Aorta (tissue), 5 donors: ENCODE results near the gene SRR. TPM values are rescaled to one million over a fixed set of nuclear protein-coding genes. Genes with fewer than 3 reads are reported as not detected.
A peak's percentile ranks its signal among the peaks of the same experiment; 100 is the strongest.
"Not testable (repeated sequence)": the region's sequence is repeated elsewhere in the genome, so short reads cannot be mapped to it uniquely, and the experiment has no call there.

Experiments
- ATAC-seq: fragments of 200-7000 bp; cut with Tn5 transposase; one replicate; pipeline ENCODE4 v1.9.1; 2022; ENCODE audit warnings: moderate library complexity; ENCODE audit not compliant: low FRiP score
- DNase-seq, 2 donors: peaks; one replicate each; pipeline ENCODE4 v3.0.0-alpha.2; 2020
- H3K27ac ChIP-seq, 2 donors: one replicate each; pipeline ENCODE4 v1.5.1; 2013; ENCODE audit warnings: low read length in 2 of 2, mild to moderate bottlenecking in 2 of 2, moderate library complexity in 2 of 2, control low read depth in 1 of 2, inconsistent platforms in 1 of 2, low read depth in 1 of 2
- H3K27me3 ChIP-seq, 2 donors: one replicate each; pipeline ENCODE4 v1.6.1; 2013; ENCODE audit warnings: control low read depth in 1 of 2, low read length in 1 of 2, mild to moderate bottlenecking in 1 of 2, moderate library complexity in 1 of 2; ENCODE audit not compliant: insufficient read depth in 2 of 2, control insufficient read depth in 1 of 2
- H3K36me3 ChIP-seq, 2 donors: one replicate each; pipeline ENCODE4 v1.6.1; 2013; ENCODE audit warnings: control low read depth in 1 of 2, low read length in 1 of 2, mild to moderate bottlenecking in 1 of 2; ENCODE audit not compliant: insufficient read depth in 2 of 2, control insufficient read depth in 1 of 2
- H3K4me1 ChIP-seq, 2 donors: one replicate each; pipeline ENCODE4 v1.6.1; 2013; ENCODE audit warnings: low read length in 2 of 2, control low read depth in 1 of 2, mild to moderate bottlenecking in 1 of 2, moderate library complexity in 1 of 2; ENCODE audit not compliant: insufficient read depth in 2 of 2, control insufficient read depth in 1 of 2
- H3K4me3 ChIP-seq, 2 donors: one replicate each; pipeline ENCODE4 v1.5.1; 2013; ENCODE audit warnings: low read length in 2 of 2, control low read depth in 1 of 2, mild to moderate bottlenecking in 1 of 2
- H3K9me3 ChIP-seq: one replicate; pipeline ENCODE4 v1.6.1; 2013; ENCODE audit warnings: mild to moderate bottlenecking, low read length; ENCODE audit not compliant: control insufficient read depth
- WGBS, 2 donors: extraction: QIAGEN DNeasy Blood & Tissue Kit; methylation state at CpG; one replicate each; pipeline ENCODE4 v1.1.7; 2013; 5-methylcytosine and 5-hydroxymethylcytosine counted together
- intact Hi-C, 2 donors: fragments of 100-400 bp; cut with DNase I; formaldehyde crosslinking; loops; one replicate each; pipeline versions ENCODE4 v1.14.2 to v1.15.0; 2022
- long read RNA-seq, 2 donors: library from polyadenylated mRNA; unstranded; transcript quantifications; one replicate each; pipeline ENCODE4 v2.0.0, GENCODE V29; 2020 to 2021
- polyA plus RNA-seq, 2 donors: library from polyadenylated mRNA; stranded (reverse); fragments of 200-250 nt; gene quantifications; one replicate each; pipeline ENCODE4 v1.2.3, GENCODE V29; 2013
- total RNA-seq, 2 donors: library from RNA; stranded (reverse); fragmentation: NEBNext Ultra II Directional; extraction: Animal tissue kit (Norgen Biotek cat#: 25700); gene quantifications; one replicate each; pipeline ENCODE4 v1.2.1, GENCODE V29; 2021
- donor health status: healthy with polysubstance abuse.
- donor health status: Bipolar disorder and iron deficiency.
- donor health status: DM: no; HTN: no; CAD: no.
- donor health status: DM: no; HTN: no; CAD: no.
- donor health status: DM: yes; HTN: yes; CAD: no.

The SRR gene, protein sequence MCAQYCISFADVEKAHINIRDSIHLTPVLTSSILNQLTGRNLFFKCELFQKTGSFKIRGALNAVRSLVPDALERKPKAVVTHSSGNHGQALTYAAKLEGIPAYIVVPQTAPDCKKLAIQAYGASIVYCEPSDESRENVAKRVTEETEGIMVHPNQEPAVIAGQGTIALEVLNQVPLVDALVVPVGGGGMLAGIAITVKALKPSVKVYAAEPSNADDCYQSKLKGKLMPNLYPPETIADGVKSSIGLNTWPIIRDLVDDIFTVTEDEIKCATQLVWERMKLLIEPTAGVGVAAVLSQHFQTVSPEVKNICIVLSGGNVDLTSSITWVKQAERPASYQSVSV
- total RNA-seq (1 to 10 TPM; 7.4 to 9.5 TPM), polyA plus RNA-seq (1 to 10 TPM; 4.5 to 5.6 TPM)
- long read RNA-seq, donor 1, transcript SRR-201 (8 exons, 2,728 nt), result major isoform, 29 of 33 reads
- long read RNA-seq, donor 1, partial matches to known transcripts, result 1 of 33 reads
- long read RNA-seq, donor 1, other reads (novel, unspliced or antisense), result 3 of 33 reads
- long read RNA-seq, donor 2, partial matches to known transcripts, result 0 of 4 reads
- long read RNA-seq, donor 2, other reads (novel, unspliced or antisense), result 0 of 4 reads

GRCh38 chr17:2303204-2304188 lies at the start of gene SRR, which contains the start of gene SMG6:
TSS of gene SRR (plus strand) at chr17:2303950. CDS start at chr17:2315561, 11,611 bp downstream.
TSS of gene SMG6 (minus strand) at chr17:2303785. CDS start at chr17:2303720, 65 bp downstream.
- peak; percentile 97 for ATAC-seq
- DNase-seq, result peak; percentile 95 to 97
- 0% methylated on average over 62 to 108 of the region's 108 CpGs for WGBS, 2 donors
- H3K36me3 ChIP-seq, result no peaks in the 10 kb centered on the region
- H3K4me1 ChIP-seq, result no peaks in the 10 kb centered on the region
- H3K4me3 ChIP-seq, result peak within 1 kb of the TSS; percentile 79
- H3K9me3 ChIP-seq, result no peaks in the 10 kb centered on the region
- H3K27ac ChIP-seq, result peak within 1 kb of the TSS in 1 of 2 donors; percentile 76
- intact Hi-C loops, result no loop called here
- no peaks in the 10 kb centered on the region for H3K27me3 ChIP-seq

DNA sequence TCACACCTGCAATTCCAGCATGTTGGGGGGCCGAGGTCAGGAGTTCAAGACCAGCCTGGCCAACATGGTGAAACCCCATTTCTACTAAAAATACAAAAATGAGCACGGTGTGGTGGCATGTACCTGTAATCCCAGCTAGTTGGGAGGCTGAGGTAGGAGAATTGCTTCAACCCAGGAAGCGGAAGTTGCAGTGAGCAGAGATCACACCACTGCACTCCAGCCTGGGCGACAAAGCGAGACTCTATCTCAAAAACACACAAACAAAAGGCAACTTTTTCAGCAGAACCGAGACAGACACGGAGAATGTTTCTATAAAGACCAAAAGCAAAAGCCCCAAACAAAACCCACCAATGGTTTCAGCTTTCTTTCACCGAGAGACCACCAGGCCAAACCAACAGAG lies 44.9 kb upstream of the SRR start:
- intact Hi-C loops, H3K27ac ChIP-seq: not testable (repeated sequence)

GRCh38 chr17:2259769-2260536 lies 43.8 kb upstream of the SRR start:
- no peaks in the 10 kb centered on the region for H3K27me3 ChIP-seq
- peaks cover 6 to 8% of the 10 kb centered on the region in 2 donors for H3K4me1 ChIP-seq
- intact Hi-C loops, result no loop called here
- ATAC-seq (no peak), DNase-seq (no peak)
- H3K9me3 ChIP-seq, result no peaks in the 10 kb centered on the region
- 87 to 90% methylated on average over 8 of the region's 8 CpGs for WGBS, 2 donors
- H3K4me3 ChIP-seq, result no peak overlapping the region
- no peaks in the 10 kb centered on the region for H3K36me3 ChIP-seq
- no peak overlapping the region for H3K27ac ChIP-seq

More for the DNA sequence above, 44.9 kb upstream of the SRR start:
- H3K9me3 ChIP-seq, H3K27me3 ChIP-seq, H3K4me1 ChIP-seq, H3K4me3 ChIP-seq, H3K36me3 ChIP-seq, DNase-seq, ATAC-seq: not testable (repeated sequence)
- WGBS, 2 donors, result 95 to 96% methylated on average over 8 of the region's 8 CpGs

- peaks cover 6 to 8% of the 10 kb centered on the region in 2 donors for H3K4me1 ChIP-seq
- intact Hi-C loops, result no loop called here
- H3K27me3 ChIP-seq, result no peaks in the 10 kb centered on the region
- H3K4me3 ChIP-seq, result no peak overlapping the region
- no peaks in the 10 kb centered on the region for H3K9me3 ChIP-seq
- ATAC-seq, result peak; percentile 45
- peak overlapping the region in 1 of 2 donors; percentile 64 for H3K27ac ChIP-seq
- no peaks in the 10 kb centered on the region for H3K36me3 ChIP-seq
- no peak for DNase-seq
- 4 to 8% methylated on average over 2 of the region's 2 CpGs for WGBS, 2 donors
Measured at GRCh38 chr17:2262135-2262587, 41.6 kb upstream of the SRR start.

DNA sequence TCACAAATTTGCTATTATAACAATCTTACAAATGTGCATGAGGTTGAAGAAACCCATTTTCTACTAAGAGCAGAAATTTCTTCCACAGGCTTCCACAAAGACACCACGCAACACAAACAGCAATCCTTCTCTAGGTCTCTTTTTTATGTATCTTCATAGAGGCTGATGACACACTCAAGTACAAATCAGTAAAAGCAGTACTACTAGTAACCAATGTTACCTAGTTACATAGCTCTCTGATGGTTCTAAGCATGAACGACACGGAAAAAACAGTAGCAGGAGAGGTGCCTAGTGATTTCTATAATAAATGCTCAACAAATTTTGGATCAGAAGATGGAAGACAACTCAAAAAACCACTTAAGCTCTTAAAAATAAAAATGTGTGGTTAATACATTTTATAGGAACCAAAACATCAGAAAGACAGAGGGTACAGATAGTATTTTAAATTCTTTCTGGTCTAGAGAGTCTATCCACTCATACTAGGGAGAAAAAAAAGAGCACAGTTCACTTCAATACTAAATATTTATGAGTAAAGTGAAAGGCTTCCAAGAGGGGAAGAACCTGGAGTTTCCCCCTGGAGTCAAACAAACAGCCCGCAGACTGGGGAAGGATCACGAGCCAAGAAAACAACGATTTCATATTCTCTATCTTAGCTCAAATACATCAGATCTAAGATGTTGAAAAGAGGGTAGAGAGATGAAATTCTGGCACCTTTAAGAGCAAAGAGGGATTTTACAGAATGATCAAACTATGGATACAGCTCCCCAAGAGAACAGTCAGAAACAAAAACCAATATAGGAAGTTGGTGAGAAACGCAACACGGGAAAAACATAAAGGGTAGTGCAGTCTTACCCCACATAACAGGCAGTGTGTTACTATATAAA lies 40.3 kb upstream of the SRR start:
- Histone ChIP-seq H3K36me3 (no peaks in the 10 kb centered on the region), H3K27ac (peak overlapping the region; percentile 19 to 36), H3K4me3 (no peak overlapping the region), H3K27me3 (no peaks in the 10 kb centered on the region), H3K4me1 (peaks cover 6 to 8% of the 10 kb centered on the region in 2 donors), H3K9me3 (no peaks in the 10 kb centered on the region)
- ATAC-seq (no peak), DNase-seq (no peak)
- intact Hi-C loops, result no loop called here
- 30 to 34% methylated on average over 8 of the region's 8 CpGs for WGBS, 2 donors

- 40 to 44% methylated on average over 10 of the region's 10 CpGs for WGBS, 2 donors
- Histone ChIP-seq H3K27ac (peak overlapping the region in 1 of 2 donors; percentile 19), H3K9me3 (no peaks in the 10 kb centered on the region), H3K36me3 (no peaks in the 10 kb centered on the region), H3K4me3 (no peak overlapping the region), H3K27me3 (no peaks in the 10 kb centered on the region), H3K4me1 (peaks cover 6 to 8% of the 10 kb centered on the region in 2 donors)
- intact Hi-C loops, result no loop called here
- DNase-seq (no peak), ATAC-seq (no peak)
Measured at GRCh38 chr17:2264067-2264860, 39.5 kb upstream of the SRR start.

DNA sequence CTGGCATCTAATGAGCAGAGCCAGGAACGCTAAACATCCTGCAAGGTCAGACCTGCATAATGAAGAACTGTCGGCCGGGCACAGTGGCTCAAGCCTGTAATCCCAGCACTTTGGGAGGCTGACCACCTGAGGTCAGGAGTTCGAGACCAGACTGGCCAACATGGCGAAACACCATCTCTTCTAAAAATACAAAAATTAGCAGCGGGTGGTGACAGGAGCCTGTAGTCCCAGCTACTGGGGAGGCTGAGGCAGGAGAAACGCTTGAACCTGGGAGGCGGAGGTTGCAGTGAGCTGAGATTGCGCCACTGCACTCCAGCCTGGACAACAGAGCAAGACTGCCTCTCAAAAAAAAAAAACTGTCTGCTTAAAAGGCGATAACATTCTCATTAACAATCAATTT lies 38.6 kb upstream of the SRR start:
- WGBS, 2 donors, result 97 to 98% methylated on average over 10 of the region's 10 CpGs

More for the DNA sequence above, 38.6 kb upstream of the SRR start:
- H3K9me3 ChIP-seq, DNase-seq, intact Hi-C loops, ATAC-seq, H3K27me3 ChIP-seq, H3K4me3 ChIP-seq, H3K27ac ChIP-seq, H3K36me3 ChIP-seq, H3K4me1 ChIP-seq: not testable (repeated sequence)
